ENCODE results near the gene CMSS1. TPM values are rescaled to one million over a fixed set of nuclear protein-coding genes. Genes with fewer than 3 reads are reported as not detected.

The CMSS1 gene
- total and polyA plus RNA-seq, 2 of the 13 experiments (the other 11 are each of a cell fraction or from before 2014, with no cell fraction given), result 6.4 to 48.7 TPM

DNA sequence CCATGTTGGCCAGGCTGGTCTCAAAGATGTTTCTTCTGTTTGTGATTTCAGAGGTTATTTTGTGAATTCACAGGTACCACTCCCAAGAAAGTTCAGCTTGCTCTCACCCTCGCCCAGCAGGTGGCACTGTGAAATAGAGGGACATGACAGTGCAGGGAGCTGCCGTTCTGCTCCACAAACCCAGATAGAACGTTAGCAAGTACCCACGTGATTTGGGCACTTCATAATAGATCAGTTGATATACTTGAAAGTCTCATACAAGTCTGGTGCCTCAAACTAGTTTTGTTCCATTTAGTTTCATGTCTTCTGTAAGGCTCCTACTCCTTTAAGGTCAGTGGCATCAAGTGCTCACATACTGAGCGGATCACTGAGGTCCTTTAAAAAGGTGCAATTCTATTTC, 251.2 kb downstream of the CMSS1 start (continued):
- TF ChIP-seq, protein P1, sequence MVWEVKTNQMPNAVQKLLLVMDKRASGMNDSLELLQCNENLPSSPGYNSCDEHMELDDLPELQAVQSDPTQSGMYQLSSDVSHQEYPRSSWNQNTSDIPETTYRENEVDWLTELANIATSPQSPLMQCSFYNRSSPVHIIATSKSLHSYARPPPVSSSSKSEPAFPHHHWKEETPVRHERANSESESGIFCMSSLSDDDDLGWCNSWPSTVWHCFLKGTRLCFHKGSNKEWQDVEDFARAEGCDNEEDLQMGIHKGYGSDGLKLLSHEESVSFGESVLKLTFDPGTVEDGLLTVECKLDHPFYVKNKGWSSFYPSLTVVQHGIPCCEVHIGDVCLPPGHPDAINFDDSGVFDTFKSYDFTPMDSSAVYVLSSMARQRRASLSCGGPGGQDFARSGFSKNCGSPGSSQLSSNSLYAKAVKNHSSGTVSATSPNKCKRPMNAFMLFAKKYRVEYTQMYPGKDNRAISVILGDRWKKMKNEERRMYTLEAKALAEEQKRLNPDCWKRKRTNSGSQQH (CRISPR knock-in tag; IDR thresholded peaks at IDR 0.05; ENCODE audit: low read depth), result no peak
- TF ChIP-seq ZNF792 (CRISPR knock-in tag; IDR thresholded peaks at IDR 0.05) (peak; percentile 77), NAIF1 (CRISPR knock-in tag; IDR thresholded peaks at IDR 0.05; ENCODE audit: borderline replicate concordance) (no peak), NFRKB (IDR thresholded peaks at IDR 0.05) (no peak), DMAP1 (CRISPR knock-in tag; IDR thresholded peaks at IDR 0.05) (no peak), ZNF451 (CRISPR knock-in tag; IDR thresholded peaks at IDR 0.05) (no peak), ZNF251 (CRISPR knock-in tag; IDR thresholded peaks at IDR 0.05) (no peak), ZNF577 (CRISPR knock-in tag; IDR thresholded peaks at IDR 0.05; ENCODE audit: borderline replicate concordance, low read depth) (no peak), RARG (CRISPR knock-in tag; IDR thresholded peaks at IDR 0.05; ENCODE audit: low read depth) (no peak), ZNF17 (CRISPR knock-in tag; IDR thresholded peaks at IDR 0.05) (no peak), ZNF326 (CRISPR knock-in tag; IDR thresholded peaks at IDR 0.05; ENCODE audit: borderline replicate concordance) (no peak), MBD4 (IDR thresholded peaks at IDR 0.05; ENCODE audit: borderline replicate concordance, low read length) (no peak), ZNF567 (CRISPR knock-in tag; IDR thresholded peaks at IDR 0.05; ENCODE audit: borderline replicate concordance) (no peak)
- TF ChIP-seq, protein P2, sequence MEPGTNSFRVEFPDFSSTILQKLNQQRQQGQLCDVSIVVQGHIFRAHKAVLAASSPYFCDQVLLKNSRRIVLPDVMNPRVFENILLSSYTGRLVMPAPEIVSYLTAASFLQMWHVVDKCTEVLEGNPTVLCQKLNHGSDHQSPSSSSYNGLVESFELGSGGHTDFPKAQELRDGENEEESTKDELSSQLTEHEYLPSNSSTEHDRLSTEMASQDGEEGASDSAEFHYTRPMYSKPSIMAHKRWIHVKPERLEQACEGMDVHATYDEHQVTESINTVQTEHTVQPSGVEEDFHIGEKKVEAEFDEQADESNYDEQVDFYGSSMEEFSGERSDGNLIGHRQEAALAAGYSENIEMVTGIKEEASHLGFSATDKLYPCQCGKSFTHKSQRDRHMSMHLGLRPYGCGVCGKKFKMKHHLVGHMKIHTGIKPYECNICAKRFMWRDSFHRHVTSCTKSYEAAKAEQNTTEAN (CRISPR knock-in tag; conservative IDR thresholded peaks at IDR 0.05), result no peak
- TF ChIP-seq, protein P3, sequence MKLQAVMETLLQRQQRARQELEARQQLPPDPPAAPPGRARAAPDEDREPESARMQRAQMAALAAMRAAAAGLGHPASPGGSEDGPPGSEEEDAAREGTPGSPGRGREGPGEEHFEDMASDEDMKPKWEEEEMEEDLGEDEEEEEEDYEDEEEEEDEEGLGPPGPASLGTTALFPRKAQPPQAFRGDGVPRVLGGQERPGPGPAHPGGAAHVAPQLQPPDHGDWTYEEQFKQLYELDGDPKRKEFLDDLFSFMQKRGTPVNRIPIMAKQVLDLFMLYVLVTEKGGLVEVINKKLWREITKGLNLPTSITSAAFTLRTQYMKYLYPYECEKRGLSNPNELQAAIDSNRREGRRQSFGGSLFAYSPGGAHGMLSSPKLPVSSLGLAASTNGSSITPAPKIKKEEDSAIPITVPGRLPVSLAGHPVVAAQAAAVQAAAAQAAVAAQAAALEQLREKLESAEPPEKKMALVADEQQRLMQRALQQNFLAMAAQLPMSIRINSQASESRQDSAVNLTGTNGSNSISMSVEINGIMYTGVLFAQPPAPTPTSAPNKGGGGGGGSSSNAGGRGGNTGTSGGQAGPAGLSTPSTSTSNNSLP (IDR thresholded peaks at IDR 0.05; ENCODE audit: low read depth, low read length), result 0 out of 2 replicates have a peak, but pooled peaks have one; percentile 21
- TF ChIP-seq, protein P4, sequence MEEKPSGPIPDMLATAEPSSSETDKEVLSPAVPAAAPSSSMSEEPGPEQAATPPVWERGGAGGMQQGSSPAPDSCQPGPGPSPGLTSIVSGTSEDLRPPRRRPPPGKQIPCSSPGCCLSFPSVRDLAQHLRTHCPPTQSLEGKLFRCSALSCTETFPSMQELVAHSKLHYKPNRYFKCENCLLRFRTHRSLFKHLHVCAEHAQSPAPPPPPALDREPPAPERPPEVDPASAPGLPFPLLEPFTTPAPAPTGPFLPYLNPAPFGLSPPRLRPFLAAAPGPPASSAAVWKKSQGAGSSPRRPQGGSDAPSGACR (CRISPR knock-in tag; IDR thresholded peaks at IDR 0.05), result 0 out of 2 replicates have a peak, but pooled peaks have one; percentile 61
- TF ChIP-seq, protein P5, sequence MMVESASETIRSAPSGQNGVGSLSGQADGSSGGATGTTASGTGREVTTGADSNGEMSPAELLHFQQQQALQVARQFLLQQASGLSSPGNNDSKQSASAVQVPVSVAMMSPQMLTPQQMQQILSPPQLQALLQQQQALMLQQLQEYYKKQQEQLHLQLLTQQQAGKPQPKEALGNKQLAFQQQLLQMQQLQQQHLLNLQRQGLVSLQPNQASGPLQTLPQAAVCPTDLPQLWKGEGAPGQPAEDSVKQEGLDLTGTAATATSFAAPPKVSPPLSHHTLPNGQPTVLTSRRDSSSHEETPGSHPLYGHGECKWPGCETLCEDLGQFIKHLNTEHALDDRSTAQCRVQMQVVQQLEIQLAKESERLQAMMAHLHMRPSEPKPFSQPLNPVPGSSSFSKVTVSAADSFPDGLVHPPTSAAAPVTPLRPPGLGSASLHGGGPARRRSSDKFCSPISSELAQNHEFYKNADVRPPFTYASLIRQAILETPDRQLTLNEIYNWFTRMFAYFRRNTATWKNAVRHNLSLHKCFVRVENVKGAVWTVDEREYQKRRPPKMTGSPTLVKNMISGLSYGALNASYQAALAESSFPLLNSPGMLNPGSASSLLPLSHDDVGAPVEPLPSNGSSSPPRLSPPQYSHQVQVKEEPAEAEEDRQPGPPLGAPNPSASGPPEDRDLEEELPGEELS (CRISPR knock-in tag; IDR thresholded peaks at IDR 0.05), result no peak
- TF ChIP-seq, protein P6, sequence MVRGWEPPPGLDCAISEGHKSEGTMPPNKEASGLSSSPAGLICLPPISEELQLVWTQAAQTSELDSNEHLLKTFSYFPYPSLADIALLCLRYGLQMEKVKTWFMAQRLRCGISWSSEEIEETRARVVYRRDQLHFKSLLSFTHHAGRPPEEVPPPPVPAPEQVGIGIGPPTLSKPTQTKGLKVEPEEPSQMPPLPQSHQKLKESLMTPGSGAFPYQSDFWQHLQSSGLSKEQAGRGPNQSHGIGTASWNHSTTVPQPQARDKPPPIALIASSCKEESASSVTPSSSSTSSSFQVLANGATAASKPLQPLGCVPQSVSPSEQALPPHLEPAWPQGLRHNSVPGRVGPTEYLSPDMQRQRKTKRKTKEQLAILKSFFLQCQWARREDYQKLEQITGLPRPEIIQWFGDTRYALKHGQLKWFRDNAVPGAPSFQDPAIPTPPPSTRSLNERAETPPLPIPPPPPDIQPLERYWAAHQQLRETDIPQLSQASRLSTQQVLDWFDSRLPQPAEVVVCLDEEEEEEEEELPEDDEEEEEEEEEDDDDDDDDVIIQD (CRISPR knock-in tag; IDR thresholded peaks at IDR 0.05; ENCODE audit: low read depth), result no peak; the same call in 1 of the 2 replicates
- TF ChIP-seq, protein P7, sequence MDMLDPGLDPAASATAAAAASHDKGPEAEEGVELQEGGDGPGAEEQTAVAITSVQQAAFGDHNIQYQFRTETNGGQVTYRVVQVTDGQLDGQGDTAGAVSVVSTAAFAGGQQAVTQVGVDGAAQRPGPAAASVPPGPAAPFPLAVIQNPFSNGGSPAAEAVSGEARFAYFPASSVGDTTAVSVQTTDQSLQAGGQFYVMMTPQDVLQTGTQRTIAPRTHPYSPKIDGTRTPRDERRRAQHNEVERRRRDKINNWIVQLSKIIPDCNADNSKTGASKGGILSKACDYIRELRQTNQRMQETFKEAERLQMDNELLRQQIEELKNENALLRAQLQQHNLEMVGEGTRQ (IDR thresholded peaks at IDR 0.05; ENCODE audit: low read depth, low read length), result peak; percentile 33; the same call in 1 of the 2 replicates
- TF ChIP-seq, protein P7 (CRISPR knock-in tag; IDR thresholded peaks at IDR 0.05; ENCODE audit: borderline replicate concordance), result peak; percentile 77; the same call in 1 of the 2 replicates

Measured in HepG2 (cell line).